Mammary epithelial cell (primary cell): Measurements from ENCODE around the gene DHX16.

Experiments
- CTCF ChIP-seq, 2 donors: IDR thresholded peaks in 1 of 2; conservative IDR thresholded peaks in 1 of 2; 2 replicates each; pipeline ENCODE4 v1.5.1; 2011 to 2012; ENCODE audit warnings: inconsistent platforms in 2 of 2, low read length in 2 of 2, mild to moderate bottlenecking in 2 of 2, control low read depth in 1 of 2, low read depth in 1 of 2; ENCODE audit not compliant: insufficient read depth in 1 of 2; ENCODE audit errors: extremely low read depth in 1 of 2
- EZH2 ChIP-seq: IDR thresholded peaks from 2 replicates; pipeline ENCODE4 v1.6.1; 2012; ENCODE audit warnings: low read length, inconsistent platforms, borderline replicate concordance

GRCh38 chr6:30691208-30691847 is 18.5 kb upstream of the DHX16 start:
- TF ChIP-seq CTCF (conservative IDR thresholded peaks at IDR 0.05 in 1 of 2, IDR thresholded peaks at IDR 0.05 in 1 of 2; ENCODE audit: extremely low read depth in 1 of 2, insufficient read depth in 1 of 2, low read depth in 1 of 2, low read length in 2 of 2) = no peak
- TF ChIP-seq EZH2 = no peak
